Vagina (tissue), 2 donors: ENCODE measurements around the gene PRKCE.

Source experiments
- CTCF ChIP-seq, 3 experiments: fragments of 450-650 bp in 2 of 3; fragments of 200-600 bp in 1 of 3; sonication (generic) in 1 of 3; IDR thresholded peaks; one replicate each; pipeline ENCODE4 v1.5.1; 2017 to 2019; ENCODE audit warnings: antibody characterized with exemption in 3 of 3, mild to moderate bottlenecking in 2 of 3, moderate library complexity in 2 of 3
- POLR2A ChIP-seq, 2 donors: fragments of 450-650 bp; IDR thresholded peaks; one replicate each; pipeline ENCODE4 v1.6.1; 2017; ENCODE audit warnings: antibody characterized with exemption in 2 of 2, mild to moderate bottlenecking in 2 of 2, moderate library complexity in 2 of 2
- POLR2AphosphoS5 ChIP-seq, 2 donors: sonication (generic); formaldehyde crosslinking; IDR thresholded peaks; one replicate each; pipeline ENCODE4 v1.9.0; 2017; ENCODE audit warnings: antibody characterized with exemption in 2 of 2, mild to moderate bottlenecking in 2 of 2, low read depth in 1 of 2; ENCODE audit not compliant: insufficient read depth in 1 of 2

- no peak for TF ChIP-seq CTCF (IDR thresholded peaks at IDR 0.05)
- no peak for TF ChIP-seq POLR2AphosphoS5 (IDR thresholded peaks at IDR 0.05; ENCODE audit: insufficient read depth in 1 of 2, low read depth in 1 of 2)
- TF ChIP-seq POLR2A (IDR thresholded peaks at IDR 0.05), result no peak
Measured at GRCh38 chr2:46023165-46023854, 371.8 kb downstream of the PRKCE start.
